PFSK-1 (cell line): Measurements from ENCODE around the gene ITGA1.

ENCODE experiments used
- FOXP2 ChIP-seq: optimal IDR thresholded peaks from 2 replicates; pipeline ENCODE3; 2011; ENCODE audit warnings: borderline replicate concordance, control low read depth, inconsistent platforms; ENCODE audit not compliant: insufficient read depth; ENCODE audit errors: extremely low read length, extremely low read depth
- POLR2AphosphoS5 ChIP-seq: IDR thresholded peaks from 2 replicates; pipeline ENCODE4 v1.6.1; 2012; ENCODE audit warnings: low read depth, mild to moderate bottlenecking, control low read depth, low read length, moderate library complexity
- REST ChIP-seq, 2 experiments: IDR thresholded peaks; 2 replicates each; pipeline versions ENCODE4 v1.6.1 to v1.8.0; 2011 to 2012; ENCODE audit warnings: low read depth in 2 of 2, low read length in 2 of 2, control low read depth in 1 of 2, inconsistent platforms in 1 of 2, mild to moderate bottlenecking in 1 of 2, moderate library complexity in 1 of 2; ENCODE audit not compliant: insufficient read depth in 1 of 2

GRCh38 chr5:52804981-52805380, 17.3 kb downstream of the ITGA1 start:
- no peak for TF ChIP-seq POLR2AphosphoS5
- TF ChIP-seq REST (IDR thresholded peaks at IDR 0.05; ENCODE audit: insufficient read depth in 1 of 2, low read depth in 2 of 2, low read length in 2 of 2), result no peak
- no peak for TF ChIP-seq FOXP2
